SK-N-DZ (cell line): ENCODE data around the gene HLA-DQA2. TPM values are rescaled to one million over a fixed set of nuclear protein-coding genes. Genes with fewer than 3 reads are reported as not detected.
"Not testable (repeated sequence)": the region's sequence is repeated elsewhere in the genome, so short reads cannot be mapped to it uniquely, and the experiment has no call there.

Source experiments
- DNase-seq: peaks from one replicate; pipeline ENCODE4 v3.0.0-alpha.2; 2015; ENCODE audit warnings: low spot score
- polyA plus RNA-seq, 2 experiments: library from polyadenylated mRNA; depleted of rRNA; stranded (reverse); fragments of >200 nt; gene quantifications; 2 replicates each; pipeline ENCODE4 v1.2.3, GENCODE V29; 2014

HLA-DQA2 gene
- polyA plus RNA-seq (2014; cell fraction: cytosol; rRNA removed) = not detected in 2 replicates
- not detected in 2 replicates for polyA plus RNA-seq (2014; cell fraction: nucleus; rRNA removed)

GRCh38 chr6:32741031-32741960, at the start of gene HLA-DQA2:
HLA-DQA2 (plus strand) TSS chr6:32741391; CDS start chr6:32741444, 53 bp downstream.
- DNase-seq = no peak

GRCh38 chr6:32692019-32692418, 49.2 kb upstream of the HLA-DQA2 start:
- no peak for DNase-seq

- no peak for DNase-seq
Measured at GRCh38 chr6:32697031-32697430, 44.2 kb upstream of the HLA-DQA2 start.

- peak; percentile 61 for DNase-seq
Measured at GRCh38 chr6:32700391-32701040, 40.7 kb upstream of the HLA-DQA2 start.

- no peak for DNase-seq
Measured at GRCh38 chr6:32703347-32703746, 37.8 kb upstream of the HLA-DQA2 start.

GRCh38 chr6:32705164-32705563, 36.0 kb upstream of the HLA-DQA2 start:
- not testable (repeated sequence) for DNase-seq

- DNase-seq = no peak
Measured at GRCh38 chr6:32709625-32710024, 31.6 kb upstream of the HLA-DQA2 start.

GRCh38 chr6:32713241-32713640, 27.9 kb upstream of the HLA-DQA2 start:
- no peak for DNase-seq

- DNase-seq = no peak
Measured at GRCh38 chr6:32716396-32716795, 24.8 kb upstream of the HLA-DQA2 start.

- DNase-seq = no peak
Measured at GRCh38 chr6:32718879-32719278, 22.3 kb upstream of the HLA-DQA2 start.

GRCh38 chr6:32738126-32738525, 3.1 kb upstream of the HLA-DQA2 start:
- DNase-seq = no peak

- no peak for DNase-seq
Measured at GRCh38 chr6:32742374-32742773, 1.2 kb downstream of the HLA-DQA2 start.

GRCh38 chr6:32744776-32745175, 3.6 kb downstream of the HLA-DQA2 start:
- no peak for DNase-seq

GRCh38 chr6:32745649-32746048, 4.5 kb downstream of the HLA-DQA2 start:
- DNase-seq = not testable (repeated sequence)

GRCh38 chr6:32752580-32752979, 11.4 kb downstream of the HLA-DQA2 start:
- DNase-seq = no peak

GRCh38 chr6:32759669-32760068, 18.5 kb downstream of the HLA-DQA2 start:
- no peak for DNase-seq

GRCh38 chr6:32761072-32761471, 19.9 kb downstream of the HLA-DQA2 start:
- DNase-seq = no peak

GRCh38 chr6:32761548-32761947, 20.4 kb downstream of the HLA-DQA2 start:
- DNase-seq = no peak

- no peak for DNase-seq
Measured at GRCh38 chr6:32763421-32763820, 22.2 kb downstream of the HLA-DQA2 start, which contains the start of gene HLA-DQB2. HLA-DQB2 (minus strand) TSS chr6:32763532; CDS start chr6:32763470, 62 bp downstream.

GRCh38 chr6:32764048-32764447, 22.9 kb downstream of the HLA-DQA2 start:
- no peak for DNase-seq

GRCh38 chr6:32772656-32773055, 31.5 kb downstream of the HLA-DQA2 start:
- DNase-seq = no peak

- no peak for DNase-seq
Measured at GRCh38 chr6:32774426-32774825, 33.2 kb downstream of the HLA-DQA2 start.
